ENCODE data around the gene PRAF2.

Gene PRAF2

DNA sequence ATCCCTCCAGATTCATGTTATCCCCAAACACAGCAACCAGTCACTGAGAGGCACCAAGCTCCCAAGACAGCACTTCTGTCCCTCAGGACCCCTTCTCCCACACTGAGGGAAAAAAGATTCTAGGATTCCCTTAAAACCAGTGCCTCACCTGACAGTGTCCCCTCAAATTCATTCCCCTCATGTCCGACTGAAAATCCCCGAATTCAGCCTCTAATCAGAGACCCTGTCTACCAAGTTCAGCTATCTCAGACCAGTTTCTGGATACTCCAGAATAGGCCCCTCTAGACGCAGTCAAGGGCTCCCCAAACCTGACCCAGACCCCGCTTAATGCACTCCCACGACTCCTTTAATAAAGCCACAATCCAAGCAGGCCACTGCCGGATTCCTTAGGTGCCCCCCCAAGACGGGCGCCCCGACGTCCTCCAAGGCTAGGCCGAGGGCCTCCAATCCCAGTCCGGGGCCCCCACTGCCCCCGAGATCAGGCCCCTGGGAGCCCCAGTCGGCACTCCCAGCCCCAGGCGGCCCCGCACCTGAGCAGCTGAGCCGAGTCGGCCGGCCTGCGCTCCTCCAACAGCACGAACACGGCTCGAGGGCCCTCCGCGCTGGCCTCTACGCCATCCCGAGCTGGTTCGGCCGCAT lies 31.1 kb downstream of the PRAF2 start:
- peak overlapping the region; percentile 86 for H3K9ac ChIP-seq (ENCODE audit: insufficient read length)
- H3K36me3 ChIP-seq (ENCODE audit: insufficient read depth, low read length) = peaks cover 18% of the 10 kb centered on the region
- no peak for DNase-seq (ENCODE audit: low read depth, low spot score)

GRCh38 chrX:49041744-49042580 lies 31.8 kb downstream of the PRAF2 start:
- Histone ChIP-seq H3K9ac (ENCODE audit: insufficient read length) (peak overlapping the region; percentile 86), H3K4me3 (peak overlapping the region; percentile 81), H3K9me3 (ENCODE audit: low read depth, low read length) (no peaks in the 10 kb centered on the region), H3K27ac (peak overlapping the region; percentile 74), H3K36me3 (ENCODE audit: insufficient read depth, low read length) (peaks cover 26% of the 10 kb centered on the region)
- DNase-seq (ENCODE audit: low read depth, low spot score) = no peak
- TF ChIP-seq POLR2AphosphoS5 (IDR thresholded peaks at IDR 0.05; ENCODE audit: borderline replicate concordance, low read depth, low read length) (no peak), EZH2 (IDR thresholded peaks at IDR 0.05) (no peak), FOXP2 (optimal IDR thresholded peaks at IDR 0.05; ENCODE audit: control extremely low read depth, extremely low read length, insufficient read depth) (no peak)

More for the DNA sequence above, 31.1 kb downstream of the PRAF2 start:
- Histone ChIP-seq H3K4me3 (peak overlapping the region; percentile 81), H3K27ac (peak overlapping the region; percentile 74), H3K9me3 (ENCODE audit: low read depth, low read length) (no peaks in the 10 kb centered on the region)
- no peak for TF ChIP-seq FOXP2 (optimal IDR thresholded peaks at IDR 0.05; ENCODE audit: control extremely low read depth, extremely low read length, insufficient read depth)
- TF ChIP-seq POLR2AphosphoS5 (IDR thresholded peaks at IDR 0.05; ENCODE audit: borderline replicate concordance, low read depth, low read length) = no peak
- no peak for TF ChIP-seq EZH2 (IDR thresholded peaks at IDR 0.05)

- no peak for TF ChIP-seq POLR2AphosphoS5 (IDR thresholded peaks at IDR 0.05; ENCODE audit: borderline replicate concordance, low read depth, low read length)
- TF ChIP-seq EZH2 (IDR thresholded peaks at IDR 0.05) = no peak
- no peak for TF ChIP-seq FOXP2 (optimal IDR thresholded peaks at IDR 0.05; ENCODE audit: control extremely low read depth, extremely low read length, insufficient read depth)
- Histone ChIP-seq H3K27ac (peak overlapping the region; percentile 79), H3K9me3 (ENCODE audit: low read depth, low read length) (no peaks in the 10 kb centered on the region), H3K36me3 (ENCODE audit: insufficient read depth, low read length) (peaks cover 28% of the 10 kb centered on the region), H3K9ac (ENCODE audit: insufficient read length) (peak overlapping the region; percentile 43), H3K4me3 (peak overlapping the region; percentile 81)
- DNase-seq (ENCODE audit: low read depth, low spot score) = no peak
These were observed 33.3 kb downstream of the PRAF2 start for GRCh38 chrX:49040376-49040955.

- Histone ChIP-seq H3K9ac (ENCODE audit: insufficient read length) (peak overlapping the region; percentile 45), H3K9me3 (ENCODE audit: low read depth, low read length) (no peaks in the 10 kb centered on the region), H3K4me3 (peak overlapping the region; percentile 81), H3K36me3 (ENCODE audit: insufficient read depth, low read length) (peaks cover 28% of the 10 kb centered on the region), H3K27ac (peak overlapping the region; percentile 89)
- peak; percentile 84 for DNase-seq (ENCODE audit: low read depth, low spot score)
- TF ChIP-seq POLR2AphosphoS5 (IDR thresholded peaks at IDR 0.05; ENCODE audit: borderline replicate concordance, low read depth, low read length) = peak; percentile 52; the same call in 1 of the 2 replicates
- TF ChIP-seq EZH2 (IDR thresholded peaks at IDR 0.05) = no peak
These were observed 34.0 kb downstream of the PRAF2 start for GRCh38 chrX:49039598-49040375.

GRCh38 chrX:49037883-49038475 lies 35.8 kb downstream of the PRAF2 start:
- no peak overlapping the region for H3K4me3 ChIP-seq
- H3K27ac ChIP-seq = no peak overlapping the region
- no peak for DNase-seq (ENCODE audit: low read depth, low spot score)
- no peak overlapping the region for H3K9ac ChIP-seq (ENCODE audit: insufficient read length)
- H3K9me3 ChIP-seq (ENCODE audit: low read depth, low read length) = no peaks in the 10 kb centered on the region
- TF ChIP-seq FOXP2 (optimal IDR thresholded peaks at IDR 0.05; ENCODE audit: control extremely low read depth, extremely low read length, insufficient read depth) = no peak
- TF ChIP-seq POLR2AphosphoS5 (IDR thresholded peaks at IDR 0.05; ENCODE audit: borderline replicate concordance, low read depth, low read length) = no peak
- no peak for TF ChIP-seq EZH2 (IDR thresholded peaks at IDR 0.05)
- peaks cover 45% of the 10 kb centered on the region for H3K36me3 ChIP-seq (ENCODE audit: insufficient read depth, low read length)

DNA sequence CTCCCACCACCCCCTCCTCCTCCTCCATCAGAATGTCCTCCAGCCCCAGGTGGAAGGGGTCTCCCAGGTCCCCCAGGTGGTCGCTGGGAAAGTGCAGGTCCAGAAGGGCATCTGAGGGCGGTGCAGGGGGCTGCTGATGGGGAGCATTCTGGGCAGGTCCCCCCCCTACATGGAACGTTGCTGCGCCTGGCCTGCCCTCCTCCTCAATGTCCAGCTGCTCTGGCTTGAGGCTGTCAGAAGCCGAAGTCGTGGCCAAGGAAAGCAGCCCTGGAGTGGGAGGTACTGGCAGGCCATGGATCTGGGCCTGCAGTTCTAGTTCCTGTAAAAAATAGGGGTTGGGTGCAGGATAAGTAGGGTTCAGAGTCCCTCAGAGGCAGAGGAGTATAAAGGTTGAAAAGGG lies 43.5 kb downstream of the PRAF2 start:
- Histone ChIP-seq H3K4me3 (no peak overlapping the region), H3K27ac (no peak overlapping the region), H3K36me3 (ENCODE audit: insufficient read depth, low read length) (peaks cover 20% of the 10 kb centered on the region; the same call in 1 of the 2 replicates), H3K9ac (ENCODE audit: insufficient read length) (no peak overlapping the region), H3K9me3 (ENCODE audit: low read depth, low read length) (no peaks in the 10 kb centered on the region)
- no peak for TF ChIP-seq FOXP2 (optimal IDR thresholded peaks at IDR 0.05; ENCODE audit: control extremely low read depth, extremely low read length, insufficient read depth)
- no peak for TF ChIP-seq POLR2AphosphoS5 (IDR thresholded peaks at IDR 0.05; ENCODE audit: borderline replicate concordance, low read depth, low read length)
- TF ChIP-seq EZH2 (IDR thresholded peaks at IDR 0.05) = no peak
- no peak for DNase-seq (ENCODE audit: low read depth, low spot score)

- no peaks in the 10 kb centered on the region for H3K9me3 ChIP-seq (ENCODE audit: low read depth, low read length)
- H3K27ac ChIP-seq = no peak overlapping the region
- no peak for DNase-seq (ENCODE audit: low read depth, low spot score)
- no peak overlapping the region for H3K4me3 ChIP-seq
- TF ChIP-seq EZH2 (IDR thresholded peaks at IDR 0.05) (no peak), POLR2AphosphoS5 (IDR thresholded peaks at IDR 0.05; ENCODE audit: borderline replicate concordance, low read depth, low read length) (no peak)
- no peak overlapping the region for H3K9ac ChIP-seq (ENCODE audit: insufficient read length)
- peaks cover 20% of the 10 kb centered on the region; the same call in 1 of the 2 replicates for H3K36me3 ChIP-seq (ENCODE audit: insufficient read depth, low read length)
These were observed 43.9 kb downstream of the PRAF2 start for GRCh38 chrX:49029876-49030275.
